HepG2 (cell line): ENCODE results near the gene MRFAP1L1. TPM values are rescaled to one million over a fixed set of nuclear protein-coding genes. Genes with fewer than 3 reads are reported as not detected.

ENCODE experiments used
- ARNTL ChIP-seq: sonication (generic); formaldehyde crosslinking; IDR thresholded peaks from 2 replicates; pipeline ENCODE4 v1.4.0; 2020; ENCODE audit warnings: mild to moderate bottlenecking, missing genetic modification reagents
- DPF2 ChIP-seq: sonication (generic); formaldehyde crosslinking; IDR thresholded peaks from 2 replicates; pipeline ENCODE4 v1.4.0; 2020; ENCODE audit warnings: mild to moderate bottlenecking, low read depth, missing genetic modification reagents, borderline replicate concordance
- IRF2 ChIP-seq: IDR thresholded peaks from 2 replicates; pipeline ENCODE4 v1.6.1; 2018; ENCODE audit warnings: missing genetic modification reagents, missing compliant biosample characterization
- SMYD3 ChIP-seq: sonication (generic); formaldehyde crosslinking; IDR thresholded peaks from 2 replicates; pipeline ENCODE4 v1.8.1; 2023; ENCODE audit warnings: mild to moderate bottlenecking, missing genetic modification reagents
- ZNF556 ChIP-seq: sonication (generic); formaldehyde crosslinking; IDR thresholded peaks from 2 replicates; pipeline ENCODE4 v1.4.0; 2020; ENCODE audit warnings: mild to moderate bottlenecking, missing genetic modification reagents, borderline replicate concordance
- polyA plus RNA-seq, 8 experiments: library from polyadenylated mRNA; depleted of rRNA in 3 of 8; stranded (reverse) in 7 of 8; unstranded in 1 of 8; fragments of >200 nt; fragmentation: Illumina TruSeq in 4 of 8; extraction: Trizol in 4 of 8; gene quantifications; 2 replicates each; pipeline versions ENCODE4 v1.2.1 to v1.2.3, GENCODE V29; 2011 to 2016; ENCODE audit warnings: low read depth in 4 of 8, missing spikeins in 1 of 8, mixed read lengths in 1 of 8; ENCODE audit not compliant: insufficient read depth in 1 of 8
- total RNA-seq, 5 experiments: library from RNA; depleted of rRNA; stranded (reverse); fragments of >200 nt; fragmentation: Illumina TruSeq; extraction: Trizol; gene quantifications; 2 replicates each; pipeline ENCODE4 v1.2.3, GENCODE V29; 2016; ENCODE audit warnings: low read depth in 1 of 5
- TF ChIP-seq, protein P1 (sequence below): sonication (generic); formaldehyde crosslinking; IDR thresholded peaks from 2 replicates; pipeline ENCODE4 v1.4.0; 2020; ENCODE audit warnings: mild to moderate bottlenecking, missing genetic modification reagents
- TF ChIP-seq, protein P2 (sequence below): fragments of 450-650 bp; IDR thresholded peaks from 2 replicates; pipeline ENCODE4 v1.6.1; 2016
- TF ChIP-seq, protein P3 (sequence below): sonication (generic); formaldehyde crosslinking; IDR thresholded peaks from 2 replicates; pipeline ENCODE4 v1.4.0; 2020; ENCODE audit warnings: missing genetic modification reagents
- TF ChIP-seq, protein P4 (sequence below), 2 experiments: sonication (generic) in 1 of 2; formaldehyde crosslinking in 1 of 2; IDR thresholded peaks; 2 replicates each; pipeline versions ENCODE4 v1.6.1 to v1.9.0; 2014 to 2022; ENCODE audit warnings: antibody characterized with exemption in 1 of 2, borderline replicate concordance in 1 of 2, inconsistent platforms in 1 of 2, low read depth in 1 of 2, missing genetic modification reagents in 1 of 2

MRFAP1L1 gene
- total and polyA plus RNA-seq, 2 of the 13 experiments (the other 11 are each of a cell fraction or from before 2014, with no cell fraction given), result 44.8 to 76.6 TPM

DNA sequence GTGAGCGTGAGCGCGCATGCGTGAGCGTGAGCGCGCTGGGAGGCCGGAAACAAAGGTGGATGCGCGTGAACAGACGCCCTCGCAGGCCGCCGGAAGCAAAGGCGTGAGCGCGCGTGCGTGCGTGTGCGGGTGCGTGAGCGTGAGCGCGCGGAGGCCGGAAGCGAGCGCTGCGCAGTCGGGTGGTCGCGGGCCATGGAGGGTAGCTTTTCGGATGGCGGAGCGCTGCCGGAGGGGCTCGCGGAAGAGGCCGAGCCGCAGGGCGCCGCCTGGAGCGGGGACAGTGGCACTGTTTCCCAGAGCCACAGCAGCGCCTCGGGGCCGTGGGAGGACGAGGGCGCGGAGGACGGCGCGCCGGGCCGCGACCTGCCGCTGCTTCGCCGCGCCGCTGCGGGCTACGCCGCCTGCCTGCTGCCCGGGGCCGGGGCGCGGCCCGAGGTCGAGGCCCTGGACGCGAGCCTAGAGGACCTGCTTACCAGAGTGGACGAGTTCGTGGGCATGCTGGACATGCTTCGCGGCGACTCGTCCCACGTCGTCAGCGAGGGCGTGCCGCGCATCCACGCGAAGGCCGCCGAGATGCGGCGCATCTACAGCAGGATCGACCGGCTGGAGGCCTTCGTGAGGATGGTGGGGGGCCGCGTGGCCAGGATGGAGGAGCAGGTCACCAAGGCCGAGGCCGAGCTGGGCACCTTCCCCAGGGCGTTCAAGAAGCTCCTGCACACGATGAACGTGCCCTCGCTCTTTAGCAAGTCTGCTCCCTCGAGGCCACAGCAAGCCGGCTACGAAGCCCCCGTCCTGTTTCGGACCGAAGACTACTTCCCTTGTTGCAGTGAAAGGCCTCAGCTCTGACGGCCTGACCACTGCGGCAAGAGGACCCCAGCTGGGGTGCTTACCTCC lies 6.6 kb upstream of the MRFAP1L1 start, which contains the start of gene BLOC1S4 (continued):
- TF ChIP-seq, protein P1, sequence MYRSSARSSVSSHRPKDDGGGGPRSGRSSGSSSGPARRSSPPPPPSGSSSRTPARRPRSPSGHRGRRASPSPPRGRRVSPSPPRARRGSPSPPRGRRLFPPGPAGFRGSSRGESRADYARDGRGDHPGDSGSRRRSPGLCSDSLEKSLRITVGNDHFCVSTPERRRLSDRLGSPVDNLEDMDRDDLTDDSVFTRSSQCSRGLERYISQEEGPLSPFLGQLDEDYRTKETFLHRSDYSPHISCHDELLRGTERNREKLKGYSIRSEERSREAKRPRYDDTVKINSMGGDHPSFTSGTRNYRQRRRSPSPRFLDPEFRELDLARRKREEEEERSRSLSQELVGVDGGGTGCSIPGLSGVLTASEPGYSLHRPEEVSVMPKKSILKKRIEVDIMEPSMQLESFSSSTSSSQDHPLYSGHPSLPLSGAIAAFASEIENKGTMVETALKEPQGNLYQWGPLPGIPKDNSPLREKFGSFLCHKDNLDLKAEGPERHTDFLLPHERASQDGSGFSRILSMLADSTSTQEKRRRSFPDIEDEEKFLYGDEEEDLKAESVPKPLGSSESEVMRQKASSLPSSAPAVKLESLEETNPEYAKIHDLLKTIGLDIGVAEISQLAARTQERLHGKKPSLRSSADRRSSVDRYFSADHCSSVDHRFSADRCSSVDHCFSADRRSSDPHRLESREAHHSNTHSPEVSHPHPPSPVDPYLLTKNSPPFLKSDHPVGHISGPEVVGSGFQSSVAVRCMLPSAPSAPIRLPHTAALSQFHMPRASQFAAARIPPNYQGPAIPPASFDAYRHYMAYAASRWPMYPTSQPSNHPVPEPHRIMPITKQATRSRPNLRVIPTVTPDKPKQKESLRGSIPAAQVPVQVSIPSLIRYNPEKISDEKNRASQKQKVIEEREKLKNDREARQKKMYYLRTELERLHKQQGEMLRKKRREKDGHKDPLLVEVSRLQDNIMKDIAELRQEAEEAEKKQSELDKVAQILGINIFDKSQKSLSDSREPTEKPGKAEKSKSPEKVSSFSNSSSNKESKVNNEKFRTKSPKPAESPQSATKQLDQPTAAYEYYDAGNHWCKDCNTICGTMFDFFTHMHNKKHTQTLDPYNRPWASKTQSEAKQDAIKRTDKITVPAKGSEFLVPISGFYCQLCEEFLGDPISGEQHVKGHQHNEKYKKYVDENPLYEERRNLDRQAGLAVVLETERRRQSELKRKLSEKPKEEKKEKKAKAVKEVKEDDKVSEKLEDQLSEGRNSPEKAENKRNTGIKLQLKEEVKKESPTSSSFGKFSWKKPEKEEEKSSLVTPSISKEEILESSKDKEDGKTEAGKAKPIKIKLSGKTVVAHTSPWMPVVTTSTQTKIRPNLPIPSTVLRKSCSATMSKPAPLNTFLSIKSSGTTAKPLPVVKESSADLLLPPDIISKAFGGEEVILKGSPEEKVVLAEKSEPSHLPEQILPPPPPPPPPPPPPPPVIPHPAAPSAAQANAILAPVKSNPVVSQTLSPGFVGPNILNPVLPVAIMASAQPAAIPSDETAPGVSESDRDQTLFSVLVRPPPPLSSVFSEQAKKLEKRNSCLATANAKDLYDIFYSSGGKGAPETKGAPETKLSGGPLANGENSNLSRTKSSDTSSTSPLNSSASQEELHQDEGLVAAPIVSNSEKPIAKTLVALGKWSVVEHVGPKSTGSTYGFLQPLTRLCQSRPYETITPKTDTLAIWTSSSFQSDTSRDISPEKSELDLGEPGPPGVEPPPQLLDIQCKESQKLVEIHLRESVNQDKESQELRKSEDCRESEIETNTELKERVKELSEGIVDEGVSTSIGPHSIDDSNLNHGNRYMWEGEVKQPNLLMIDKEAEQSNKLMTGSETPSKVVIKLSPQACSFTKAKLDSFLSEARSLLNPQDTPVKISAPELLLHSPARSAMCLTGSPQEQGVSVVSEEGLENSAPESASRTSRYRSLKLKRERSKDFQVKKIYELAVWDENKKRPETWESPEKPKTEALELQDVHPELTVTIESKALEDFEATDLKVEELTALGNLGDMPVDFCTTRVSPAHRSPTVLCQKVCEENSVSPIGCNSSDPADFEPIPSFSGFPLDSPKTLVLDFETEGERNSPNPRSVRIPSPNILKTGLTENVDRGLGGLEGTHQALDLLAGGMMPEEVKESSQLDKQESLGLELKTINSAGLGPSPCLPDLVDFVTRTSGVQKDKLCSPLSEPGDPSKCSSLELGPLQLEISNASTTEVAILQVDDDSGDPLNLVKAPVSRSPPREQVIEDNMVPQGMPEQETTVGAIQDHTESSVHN, result no peak
- TF ChIP-seq IRF2 (CRISPR knock-in tag) (peak; percentile 73; the same call in 1 of the 2 replicates), DPF2 (CRISPR knock-in tag) (no peak), ZNF556 (CRISPR knock-in tag) (0 out of 2 replicates have a peak, but pooled peaks have one; percentile 61), ARNTL (0 out of 2 replicates have a peak, but pooled peaks have one; percentile 31), SMYD3 (no peak)
- TF ChIP-seq, protein P2, sequence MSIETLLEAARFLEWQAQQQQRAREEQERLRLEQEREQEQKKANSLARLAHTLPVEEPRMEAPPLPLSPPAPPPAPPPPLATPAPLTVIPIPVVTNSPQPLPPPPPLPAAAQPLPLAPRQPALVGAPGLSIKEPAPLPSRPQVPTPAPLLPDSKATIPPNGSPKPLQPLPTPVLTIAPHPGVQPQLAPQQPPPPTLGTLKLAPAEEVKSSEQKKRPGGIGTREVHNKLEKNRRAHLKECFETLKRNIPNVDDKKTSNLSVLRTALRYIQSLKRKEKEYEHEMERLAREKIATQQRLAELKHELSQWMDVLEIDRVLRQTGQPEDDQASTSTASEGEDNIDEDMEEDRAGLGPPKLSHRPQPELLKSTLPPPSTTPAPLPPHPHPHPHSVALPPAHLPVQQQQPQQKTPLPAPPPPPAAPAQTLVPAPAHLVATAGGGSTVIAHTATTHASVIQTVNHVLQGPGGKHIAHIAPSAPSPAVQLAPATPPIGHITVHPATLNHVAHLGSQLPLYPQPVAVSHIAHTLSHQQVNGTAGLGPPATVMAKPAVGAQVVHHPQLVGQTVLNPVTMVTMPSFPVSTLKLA, result peak; percentile 60
- TF ChIP-seq, protein P3, sequence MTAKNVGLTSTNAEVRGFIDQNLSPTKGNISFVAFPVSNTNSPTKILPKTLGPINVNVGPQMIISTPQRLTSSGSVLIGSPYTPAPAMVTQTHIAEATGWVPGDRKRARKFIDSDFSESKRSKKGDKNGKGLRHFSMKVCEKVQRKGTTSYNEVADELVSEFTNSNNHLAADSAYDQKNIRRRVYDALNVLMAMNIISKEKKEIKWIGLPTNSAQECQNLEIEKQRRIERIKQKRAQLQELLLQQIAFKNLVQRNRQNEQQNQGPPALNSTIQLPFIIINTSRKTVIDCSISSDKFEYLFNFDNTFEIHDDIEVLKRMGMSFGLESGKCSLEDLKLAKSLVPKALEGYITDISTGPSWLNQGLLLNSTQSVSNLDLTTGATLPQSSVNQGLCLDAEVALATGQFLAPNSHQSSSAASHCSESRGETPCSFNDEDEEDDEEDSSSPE, result peak; percentile 42; the same call in 1 of the 2 replicates
- TF ChIP-seq, protein P4, sequence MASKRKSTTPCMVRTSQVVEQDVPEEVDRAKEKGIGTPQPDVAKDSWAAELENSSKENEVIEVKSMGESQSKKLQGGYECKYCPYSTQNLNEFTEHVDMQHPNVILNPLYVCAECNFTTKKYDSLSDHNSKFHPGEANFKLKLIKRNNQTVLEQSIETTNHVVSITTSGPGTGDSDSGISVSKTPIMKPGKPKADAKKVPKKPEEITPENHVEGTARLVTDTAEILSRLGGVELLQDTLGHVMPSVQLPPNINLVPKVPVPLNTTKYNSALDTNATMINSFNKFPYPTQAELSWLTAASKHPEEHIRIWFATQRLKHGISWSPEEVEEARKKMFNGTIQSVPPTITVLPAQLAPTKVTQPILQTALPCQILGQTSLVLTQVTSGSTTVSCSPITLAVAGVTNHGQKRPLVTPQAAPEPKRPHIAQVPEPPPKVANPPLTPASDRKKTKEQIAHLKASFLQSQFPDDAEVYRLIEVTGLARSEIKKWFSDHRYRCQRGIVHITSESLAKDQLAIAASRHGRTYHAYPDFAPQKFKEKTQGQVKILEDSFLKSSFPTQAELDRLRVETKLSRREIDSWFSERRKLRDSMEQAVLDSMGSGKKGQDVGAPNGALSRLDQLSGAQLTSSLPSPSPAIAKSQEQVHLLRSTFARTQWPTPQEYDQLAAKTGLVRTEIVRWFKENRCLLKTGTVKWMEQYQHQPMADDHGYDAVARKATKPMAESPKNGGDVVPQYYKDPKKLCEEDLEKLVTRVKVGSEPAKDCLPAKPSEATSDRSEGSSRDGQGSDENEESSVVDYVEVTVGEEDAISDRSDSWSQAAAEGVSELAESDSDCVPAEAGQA (IDR thresholded peaks at IDR 0.05; ENCODE audit: low read depth), result no peak
- TF ChIP-seq, protein P4 (CRISPR knock-in tag; IDR thresholded peaks at IDR 0.05; ENCODE audit: borderline replicate concordance), result peak; percentile 78; the same call in 1 of the 2 replicates
